Measurements from ENCODE around the gene GABRD.

DNA sequence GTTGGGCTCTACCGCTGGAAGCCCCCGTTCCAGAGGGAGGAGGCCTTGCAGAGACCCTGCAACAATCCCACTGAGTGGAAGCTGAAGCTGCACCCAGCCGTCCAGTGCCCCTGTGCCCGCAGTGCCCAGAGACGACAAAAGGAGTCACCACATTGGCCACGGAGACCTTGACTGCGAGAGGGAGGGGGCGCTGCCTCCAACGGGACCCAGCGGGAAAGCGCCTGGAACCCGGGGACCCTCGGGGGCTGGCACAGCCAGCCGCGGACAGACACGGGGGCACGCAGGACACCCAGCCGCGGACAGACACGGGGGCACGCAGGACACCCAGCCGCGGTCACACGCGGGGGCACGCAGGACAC lies 38.0 kb upstream of the GABRD start:
- no peak for TF ChIP-seq POLR2A (IDR thresholded peaks at IDR 0.05)
- TF ChIP-seq, protein P1, sequence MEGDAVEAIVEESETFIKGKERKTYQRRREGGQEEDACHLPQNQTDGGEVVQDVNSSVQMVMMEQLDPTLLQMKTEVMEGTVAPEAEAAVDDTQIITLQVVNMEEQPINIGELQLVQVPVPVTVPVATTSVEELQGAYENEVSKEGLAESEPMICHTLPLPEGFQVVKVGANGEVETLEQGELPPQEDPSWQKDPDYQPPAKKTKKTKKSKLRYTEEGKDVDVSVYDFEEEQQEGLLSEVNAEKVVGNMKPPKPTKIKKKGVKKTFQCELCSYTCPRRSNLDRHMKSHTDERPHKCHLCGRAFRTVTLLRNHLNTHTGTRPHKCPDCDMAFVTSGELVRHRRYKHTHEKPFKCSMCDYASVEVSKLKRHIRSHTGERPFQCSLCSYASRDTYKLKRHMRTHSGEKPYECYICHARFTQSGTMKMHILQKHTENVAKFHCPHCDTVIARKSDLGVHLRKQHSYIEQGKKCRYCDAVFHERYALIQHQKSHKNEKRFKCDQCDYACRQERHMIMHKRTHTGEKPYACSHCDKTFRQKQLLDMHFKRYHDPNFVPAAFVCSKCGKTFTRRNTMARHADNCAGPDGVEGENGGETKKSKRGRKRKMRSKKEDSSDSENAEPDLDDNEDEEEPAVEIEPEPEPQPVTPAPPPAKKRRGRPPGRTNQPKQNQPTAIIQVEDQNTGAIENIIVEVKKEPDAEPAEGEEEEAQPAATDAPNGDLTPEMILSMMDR (IDR thresholded peaks at IDR 0.05) = no peak

Measured in body of pancreas (tissue), 4 donors.